HepG2 (cell line): ENCODE results near the gene TTC23L. TPM values are rescaled to one million over a fixed set of nuclear protein-coding genes. Genes with fewer than 3 reads are reported as not detected.

Experiments used
- ATAC-seq: fragments of 200-7000 bp; cut with Tn5 transposase; 3 replicates; pipeline ENCODE4 v1.9.1; 2020; ENCODE audit warnings: mild to moderate bottlenecking, moderate library complexity
- BruUV-seq: library from RNA; stranded (reverse); fragments of 400-500 nt; replicated peaks from 2 replicates; lab custom pipeline; 2021; lab: Mats Ljungman, UMichigan
- CTCF ChIA-PET: fragments of 300-600 bp; formaldehyde crosslinking; extraction: SDS; loops from one replicate; lab custom pipeline; 2021; ENCODE audit warnings: low total read pairs, inconsistent platforms, low intra/inter-chr PET ratio; lab: Yijun Ruan, JAX
- POLR2A ChIA-PET: fragments of 350-600 bp; sonication (Branson Sonifier 250); formaldehyde crosslinking; loops from one replicate; lab custom pipeline; 2020; ENCODE audit warnings: antibody characterized with exemption, inconsistent platforms; lab: Yijun Ruan, JAX
- DNase-seq: peaks from one replicate; pipeline ENCODE4 v3.0.0-alpha.2; 2015; ENCODE audit warnings: low spot score
- FAIRE-seq: peaks from 3 replicates; lab custom pipeline; 2011; peaks lifted over from hg19 to GRCh38; lab: Jason Lieb, UNC
- H2AFZ ChIP-seq: one replicate; pipeline ENCODE4 v1.6.1; 2011; ENCODE audit warnings: low read length, inconsistent platforms
- H3K27ac ChIP-seq: fragments of 300-600 bp; 3 replicates; pipeline ENCODE4 v1.8.0; 2011; ENCODE audit warnings: mixed run types, mild to moderate bottlenecking, mixed read lengths, low read length, inconsistent platforms; ENCODE audit not compliant: insufficient read depth; ENCODE audit errors: extremely low read length
- H3K27me3 ChIP-seq, 2 experiments: fragments of 200-600 bp in 1 of 2; 2 replicates in 1 of 2; 3 replicates in 1 of 2; pipeline versions ENCODE4 v1.6.0 to v1.8.0; 2011; ENCODE audit warnings: low read length in 2 of 2, mild to moderate bottlenecking in 2 of 2, moderate library complexity in 2 of 2, inconsistent platforms in 1 of 2; ENCODE audit not compliant: insufficient read depth in 2 of 2, control insufficient read depth in 1 of 2
- H3K36me3 ChIP-seq, 2 experiments: fragments of 200-600 bp in 1 of 2; replicated peaks in 1 of 2; 2 replicates in 1 of 2; 3 replicates in 1 of 2; pipeline versions ENCODE4 v1.5.1 to v1.8.0; 2011; ENCODE audit warnings: low read length in 2 of 2, inconsistent platforms in 1 of 2; ENCODE audit not compliant: insufficient read depth in 2 of 2, control insufficient read depth in 1 of 2
- H3K4me1 ChIP-seq: 2 replicates; pipeline ENCODE4 v1.5.1; 2012; ENCODE audit warnings: low read length, inconsistent platforms; ENCODE audit not compliant: insufficient read depth
- H3K4me2 ChIP-seq: 2 replicates; pipeline ENCODE4 v1.6.0; 2011; ENCODE audit warnings: low read depth, low read length, inconsistent platforms
- H3K4me3 ChIP-seq, 3 experiments: fragments of 200-600 bp in 1 of 3; sonication (generic), shearing (Covaris generic) in 1 of 3; replicated peaks in 1 of 3; 2 replicates each; pipeline ENCODE4 v1.5.1; 2011 to 2016; ENCODE audit warnings: low read length in 3 of 3, inconsistent platforms in 2 of 3, low read depth in 2 of 3, mild to moderate bottlenecking in 2 of 3, control low read depth in 1 of 3, mixed read lengths in 1 of 3; ENCODE audit not compliant: insufficient read depth in 1 of 3
- H3K79me2 ChIP-seq: one replicate; pipeline ENCODE4 v1.6.1; 2011; ENCODE audit warnings: low read length, inconsistent platforms; ENCODE audit not compliant: insufficient read depth
- H3K9ac ChIP-seq: 2 replicates; pipeline ENCODE4 v1.6.0; 2011; ENCODE audit warnings: mild to moderate bottlenecking, low read depth, low read length, inconsistent platforms; ENCODE audit not compliant: insufficient read depth
- H3K9me3 ChIP-seq: 2 replicates; pipeline ENCODE4 v1.5.1; 2012; ENCODE audit warnings: mild to moderate bottlenecking, low read length
- H4K20me1 ChIP-seq: 2 replicates; pipeline ENCODE4 v1.6.0; 2011; ENCODE audit warnings: inconsistent platforms, mild to moderate bottlenecking, low read length, moderate library complexity; ENCODE audit not compliant: insufficient read depth
- BHLHE40 ChIP-seq: IDR thresholded peaks from 2 replicates; pipeline ENCODE4 v1.6.1; 2011; ENCODE audit warnings: low read length, improper control_type of control experiment
- CEBPG ChIP-seq: IDR thresholded peaks from 2 replicates; pipeline ENCODE4 v1.6.1; 2016
- FOXJ3 ChIP-seq: sonication (generic); formaldehyde crosslinking; IDR thresholded peaks from 2 replicates; pipeline ENCODE4 v1.4.0; 2020; ENCODE audit warnings: missing genetic modification reagents, mild to moderate bottlenecking, borderline replicate concordance
- HNRNPK ChIP-seq: fragments of 200-400 bp; formaldehyde crosslinking; IDR thresholded peaks from 2 replicates; pipeline ENCODE4 v1.6.1; 2018; ENCODE audit warnings: low read length, low read depth, moderate library complexity, mild to moderate bottlenecking; ENCODE audit not compliant: poor library complexity, severe bottlenecking
- MEIS2 ChIP-seq: sonication (generic); formaldehyde crosslinking; IDR thresholded peaks from 2 replicates; pipeline ENCODE4 v1.9.0; 2021; ENCODE audit warnings: mild to moderate bottlenecking, missing genetic modification reagents
- TFDP1 ChIP-seq: IDR thresholded peaks from 2 replicates; pipeline ENCODE4 v1.6.1; 2016; ENCODE audit warnings: missing compliant biosample characterization, missing genetic modification reagents, borderline replicate concordance
- ZFAT ChIP-seq: sonication (generic); formaldehyde crosslinking; conservative IDR thresholded peaks from 2 replicates; pipeline ENCODE4 v1.8.1; 2023; ENCODE audit warnings: missing genetic modification reagents, inconsistent platforms
- ZFY ChIP-seq: sonication (generic); formaldehyde crosslinking; IDR thresholded peaks from 2 replicates; pipeline ENCODE4 v1.4.0; 2020; ENCODE audit warnings: missing genetic modification reagents
- ZNF20 ChIP-seq: sonication (generic); formaldehyde crosslinking; IDR thresholded peaks from 2 replicates; pipeline ENCODE4 v1.4.0; 2020; ENCODE audit warnings: mild to moderate bottlenecking, moderate library complexity, missing genetic modification reagents
- ZNF556 ChIP-seq: sonication (generic); formaldehyde crosslinking; IDR thresholded peaks from 2 replicates; pipeline ENCODE4 v1.4.0; 2020; ENCODE audit warnings: mild to moderate bottlenecking, missing genetic modification reagents, borderline replicate concordance
- ZNF724P ChIP-seq: sonication (generic); formaldehyde crosslinking; IDR thresholded peaks from 2 replicates; pipeline ENCODE4 v1.8.0; 2022; ENCODE audit warnings: missing genetic modification reagents, borderline replicate concordance
- in situ Hi-C: cut with HindIII; loops from 2 replicates; pipeline ENCODE4 v1.10.0; 2017; ENCODE audit warnings: low pct_unique_long_range_greater_than_20kb; ENCODE audit not compliant: extremely low pct_ligation_motif_present
- intact Hi-C: fragments of 100-400 bp; cut with micrococcal nuclease; formaldehyde crosslinking; loops from one replicate; pipeline ENCODE4 v1.10.0; 2022; ENCODE audit not compliant: unreplicated experiment
- polyA plus RNA-seq, 8 experiments: library from polyadenylated mRNA; depleted of rRNA in 3 of 8; stranded (reverse) in 7 of 8; unstranded in 1 of 8; fragments of >200 nt; fragmentation: Illumina TruSeq in 4 of 8; extraction: Trizol in 4 of 8; gene quantifications; 2 replicates each; pipeline versions ENCODE4 v1.2.1 to v1.2.3, GENCODE V29; 2011 to 2016; ENCODE audit warnings: low read depth in 4 of 8, missing spikeins in 1 of 8, mixed read lengths in 1 of 8; ENCODE audit not compliant: insufficient read depth in 1 of 8
- total RNA-seq, 5 experiments: library from RNA; depleted of rRNA; stranded (reverse); fragments of >200 nt; fragmentation: Illumina TruSeq; extraction: Trizol; gene quantifications; 2 replicates each; pipeline ENCODE4 v1.2.3, GENCODE V29; 2016; ENCODE audit warnings: low read depth in 1 of 5

Gene TTC23L
- total and polyA plus RNA-seq, 2 of the 13 experiments (the other 11 are each of a cell fraction or from before 2014, with no cell fraction given), result 0.37 to 1.4 TPM

GRCh38 chr5:34847056-34847455, 8.1 kb downstream of the TTC23L start:
- ATAC-seq, result no peak
- no peak for DNase-seq
- no peaks in the 10 kb centered on the region for H3K79me2 ChIP-seq
- no peaks in the 10 kb centered on the region for H3K36me3 ChIP-seq
- no peaks in the 10 kb centered on the region for H4K20me1 ChIP-seq
- POLR2A ChIA-PET, result interaction anchor here (2.8 kb wide), 1 partner anchor 8 kb away, joined by 14 read pairs; the partner anchor contains the start of gene TTC23L
- TF ChIP-seq ZNF20 (CRISPR knock-in tag) (no peak), BHLHE40 (no peak), ZFAT (no peak), ZNF724P (CRISPR knock-in tag) (no peak), MEIS2 (CRISPR knock-in tag) (no peak), ZNF556 (CRISPR knock-in tag) (no peak), ZFY (CRISPR knock-in tag) (no peak), HNRNPK (no peak), CEBPG (CRISPR knock-in tag) (no peak), TFDP1 (CRISPR knock-in tag) (no peak), FOXJ3 (no peak)
- TF ChIP-seq, all 625 proteins: peak for 0
- no peak overlapping the region for H3K4me2 ChIP-seq
- in situ Hi-C loops (no loop called here), intact Hi-C loops (no loop called here)
- no peaks in the 10 kb centered on the region for H3K9me3 ChIP-seq
- BruUV-seq, result no TSS peak
- no peak for FAIRE-seq
- no peak overlapping the region for H3K4me3 ChIP-seq
- no peak overlapping the region for H3K27ac ChIP-seq
- no peaks in the 10 kb centered on the region; a peak in 1 of 5 replicates for H3K27me3 ChIP-seq
- H2AFZ ChIP-seq, result no peak overlapping the region
- CTCF ChIA-PET, result no interaction called here
- H3K4me1 ChIP-seq, result peaks cover 10% of the 10 kb centered on the region
- H3K9ac ChIP-seq, result no peak overlapping the region
